GM19395 (cell line): ENCODE data around the gene MAMDC2.

Experiments used
- ATAC-seq: cut with Tn5 transposase; IDR thresholded peaks from one replicate; pipeline ENCODE4 v1.9.1; 2021; ENCODE audit warnings: mild to moderate bottlenecking, moderate library complexity; ENCODE audit not compliant: unreplicated experiment

Gene MAMDC2

DNA sequence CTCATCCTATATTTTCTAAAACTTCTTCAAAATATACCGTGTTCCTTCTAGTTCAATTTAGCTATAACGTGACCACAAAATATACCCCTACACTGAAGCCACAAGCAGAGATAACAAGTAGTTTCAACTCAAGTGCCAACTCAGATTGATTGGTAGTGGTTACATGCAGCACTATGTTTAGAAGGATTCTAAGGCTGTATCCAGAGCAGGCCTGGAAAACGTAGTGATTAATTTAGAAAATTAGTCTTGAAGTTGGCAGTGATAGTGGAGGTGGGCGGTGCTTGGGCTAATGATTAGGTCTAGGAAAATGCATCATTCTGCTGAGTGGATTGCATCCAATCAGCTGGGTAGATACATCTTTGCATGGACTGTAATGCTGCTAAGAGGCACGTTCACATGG, 61.5 kb downstream of the MAMDC2 start:
- ATAC-seq = no peak

DNA sequence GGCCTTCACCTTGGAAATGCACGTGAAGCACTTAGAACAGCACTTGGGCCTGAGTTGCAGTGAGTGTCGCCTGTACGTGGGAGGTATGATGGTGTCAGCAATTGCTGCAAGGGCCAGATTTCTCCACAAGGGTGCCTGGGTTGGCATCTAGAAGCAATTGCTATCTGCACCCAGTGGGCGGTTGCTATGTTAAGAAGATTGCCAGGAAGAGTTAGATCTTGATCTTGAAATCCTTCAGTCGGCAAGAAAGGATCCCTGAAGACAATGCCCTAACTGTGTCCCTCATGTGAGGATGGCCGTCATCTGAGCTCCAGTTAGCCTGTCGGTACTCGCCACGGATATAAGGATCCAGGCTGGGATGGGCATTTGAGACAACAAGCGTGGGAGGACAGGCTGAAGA, 62.9 kb downstream of the MAMDC2 start:
- no peak for ATAC-seq

DNA sequence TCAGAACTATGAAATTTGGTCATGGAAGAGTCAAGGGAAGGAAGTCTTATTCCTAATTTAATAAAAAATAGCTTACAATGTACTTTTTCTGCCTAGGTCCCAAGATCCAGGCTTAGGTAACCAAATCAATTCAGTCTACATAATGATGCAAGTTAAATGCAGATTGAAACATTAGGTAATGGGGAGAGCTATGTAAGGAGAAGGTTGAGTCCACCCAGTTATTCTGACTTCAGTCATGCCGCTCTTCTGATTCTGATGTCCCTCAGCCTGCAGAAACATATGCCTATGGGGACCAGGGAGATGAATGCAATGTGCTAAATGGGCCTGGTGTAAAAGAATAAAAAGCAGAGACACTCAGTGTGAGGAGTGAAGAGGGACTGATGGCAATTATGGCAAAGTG, 63.9 kb downstream of the MAMDC2 start:
- no peak for ATAC-seq

DNA sequence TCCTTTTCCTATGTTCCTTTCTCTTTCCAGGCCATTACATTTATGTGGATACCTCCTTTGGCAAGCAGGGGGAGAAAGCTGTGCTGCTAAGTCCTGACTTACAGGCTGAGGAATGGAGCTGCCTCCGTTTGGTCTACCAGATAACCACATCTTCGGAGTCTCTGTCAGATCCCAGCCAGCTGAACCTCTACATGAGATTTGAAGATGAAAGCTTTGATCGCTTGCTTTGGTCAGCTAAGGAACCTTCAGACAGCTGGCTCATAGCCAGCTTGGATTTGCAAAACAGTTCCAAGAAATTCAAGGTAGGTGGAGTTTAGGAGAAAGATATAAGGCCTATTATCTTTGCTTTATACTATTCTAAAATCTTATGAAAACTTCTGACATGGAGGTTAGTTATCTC, 64.5 kb downstream of the MAMDC2 start:
- no peak for ATAC-seq

DNA sequence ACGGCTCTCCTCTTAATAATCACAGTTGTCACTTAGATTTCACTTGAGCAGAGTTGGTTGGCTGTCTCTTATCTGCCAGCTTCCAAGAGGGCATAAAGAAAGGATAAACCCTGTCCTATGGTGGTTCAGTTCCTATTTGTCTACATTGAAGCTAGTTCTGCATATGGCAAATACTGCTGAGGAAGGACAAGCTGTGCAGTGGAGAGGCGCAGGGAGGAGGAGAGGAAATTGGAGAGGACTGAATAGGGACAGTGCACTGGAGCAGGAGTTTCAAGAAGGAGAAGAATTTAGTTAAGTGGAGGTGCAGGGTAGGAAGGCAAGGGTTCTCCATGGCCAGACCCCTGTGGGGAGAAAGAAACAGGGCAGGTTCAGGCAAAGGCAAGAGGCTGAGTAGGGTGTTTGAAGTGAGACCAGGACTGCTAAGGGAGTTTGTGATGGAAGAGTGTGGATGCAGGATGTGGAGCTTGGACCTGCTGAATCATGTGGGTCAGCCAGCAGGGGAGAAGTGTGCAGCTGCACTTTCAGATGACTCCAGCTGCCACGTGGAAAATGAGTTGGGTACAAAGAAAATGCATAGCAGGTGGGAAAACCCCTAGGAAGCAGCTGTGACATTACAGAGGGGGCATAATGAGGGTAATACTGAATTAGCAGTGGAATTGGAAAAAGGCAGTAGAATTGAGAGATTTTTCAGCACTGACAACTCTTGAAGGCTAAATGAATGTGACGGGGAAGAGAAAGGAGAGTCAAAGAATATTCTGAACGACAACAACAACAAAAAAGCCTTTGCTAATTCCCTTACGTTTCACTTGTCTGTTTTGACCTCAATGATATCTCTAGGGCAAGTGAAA, 66.8 kb downstream of the MAMDC2 start:
- peak; percentile 39 for ATAC-seq

DNA sequence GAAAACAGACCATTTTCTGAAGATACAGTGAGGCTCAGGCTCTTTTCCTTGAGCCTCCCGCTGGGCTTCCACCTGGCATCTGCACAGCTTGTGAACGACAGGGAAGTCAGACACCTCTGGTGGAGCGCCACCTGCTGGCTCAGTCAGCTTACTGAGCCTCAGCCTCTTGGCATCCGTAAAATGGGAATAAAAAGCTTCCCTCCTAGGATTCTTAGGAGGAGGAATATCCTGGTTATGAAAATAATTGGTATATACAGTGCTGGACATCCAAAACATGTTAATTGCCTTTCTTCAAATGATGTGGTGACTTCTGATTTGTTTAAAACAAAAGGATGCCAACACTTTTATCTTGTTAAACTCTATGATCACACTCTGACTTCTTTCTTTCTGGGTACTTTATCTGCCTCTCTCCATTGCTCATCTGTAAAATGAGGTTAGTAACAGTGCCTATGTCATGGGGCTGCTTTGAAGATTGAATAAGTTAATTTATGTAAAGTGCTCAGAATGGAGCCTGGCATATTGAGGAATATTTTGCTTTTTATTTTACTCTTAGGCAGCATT, 67.5 kb downstream of the MAMDC2 start:
- peak; percentile 85 for ATAC-seq

DNA sequence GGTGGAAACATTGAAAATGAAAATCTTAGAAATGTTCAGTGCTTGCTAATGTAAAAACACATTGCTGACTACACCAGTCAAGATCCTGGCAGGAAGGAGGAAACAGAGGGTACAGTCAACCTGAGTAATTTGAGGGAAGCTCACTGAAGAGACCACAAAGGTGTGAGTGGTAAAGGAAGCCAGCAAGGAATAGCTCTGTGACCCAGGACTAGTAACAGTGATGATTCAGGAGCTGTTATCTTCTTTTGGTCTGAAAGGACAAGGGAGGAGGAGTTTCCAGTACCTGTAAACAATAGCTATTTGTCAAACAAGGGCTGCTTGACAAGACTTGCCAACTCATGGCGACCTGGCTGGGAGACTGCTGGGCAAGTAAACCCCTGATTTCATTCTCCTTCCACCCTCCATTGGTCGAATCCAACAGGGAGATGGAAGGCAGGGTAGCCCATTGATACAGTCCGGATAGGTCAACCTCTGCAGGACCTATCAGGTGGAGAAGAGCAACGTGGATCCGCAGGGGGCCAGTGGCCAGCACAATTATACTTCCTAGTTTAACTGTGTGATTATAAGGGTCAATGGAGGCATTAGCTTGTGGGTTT, 68.1 kb downstream of the MAMDC2 start:
- ATAC-seq = no peak

DNA sequence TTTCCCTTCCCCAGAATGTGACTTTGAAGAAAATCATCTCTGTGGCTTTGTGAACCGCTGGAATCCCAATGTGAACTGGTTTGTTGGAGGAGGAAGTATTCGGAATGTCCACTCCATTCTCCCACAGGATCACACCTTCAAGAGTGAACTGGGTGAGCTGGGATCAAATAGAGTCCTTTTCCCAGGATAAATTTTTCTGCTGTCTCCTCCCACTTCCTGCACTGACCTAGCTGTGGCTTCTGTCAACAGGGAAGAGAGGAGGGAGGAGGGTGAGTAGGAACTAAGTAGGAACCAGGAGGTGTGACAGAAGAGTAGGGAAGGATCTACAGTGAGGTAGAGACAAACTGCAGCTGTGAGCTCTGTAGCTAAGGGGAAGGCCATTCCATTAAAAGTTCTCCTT, 69.3 kb downstream of the MAMDC2 start:
- ATAC-seq = no peak

DNA sequence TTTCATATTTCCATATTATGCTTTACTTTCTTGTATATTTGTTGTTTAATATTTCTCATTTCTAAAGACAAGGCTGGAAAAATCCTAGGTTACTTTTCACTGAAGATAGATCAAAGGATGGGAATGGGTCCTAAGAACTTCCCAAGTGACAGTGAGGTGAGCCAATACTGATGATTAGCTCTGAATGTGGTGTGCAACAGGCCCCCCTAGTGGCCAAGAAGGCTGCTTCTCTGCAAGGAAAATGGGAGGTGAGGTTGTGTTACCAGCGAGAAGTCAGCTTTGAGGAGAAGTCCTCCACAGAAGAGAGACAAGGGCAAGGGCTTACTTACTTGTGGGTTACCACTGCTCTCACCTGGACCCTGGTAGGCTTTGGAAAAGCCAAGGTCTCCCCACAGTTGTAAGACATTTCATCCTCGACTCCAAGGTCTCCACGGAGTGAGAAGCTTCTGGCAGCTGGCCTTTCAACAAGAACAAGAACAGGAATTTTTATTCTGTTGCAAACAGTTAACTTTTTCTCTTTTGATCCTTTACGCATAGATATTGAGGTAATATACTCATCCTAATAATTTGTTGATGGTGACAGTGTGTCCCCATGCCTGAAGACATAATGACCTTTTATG, 69.9 kb downstream of the MAMDC2 start:
- ATAC-seq = peak; percentile 72

DNA sequence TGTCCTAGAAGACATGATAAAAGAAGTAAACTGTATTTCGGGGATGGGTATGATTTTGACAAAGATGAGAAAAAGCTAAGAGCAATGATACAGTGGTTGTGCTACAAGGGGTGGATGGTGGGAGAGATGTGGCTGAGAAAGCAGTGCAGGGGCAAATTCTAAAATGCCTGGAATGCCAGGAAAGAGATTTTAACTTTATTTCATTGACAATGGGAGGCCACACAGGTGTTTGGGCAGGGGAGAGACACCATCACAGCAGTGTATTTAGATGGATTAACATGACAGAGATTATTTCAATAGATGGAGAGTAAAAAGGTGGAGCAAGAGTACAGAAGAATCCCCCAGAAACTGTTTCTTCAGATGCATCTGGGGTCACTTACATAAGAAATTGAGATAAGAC, 71.2 kb downstream of the MAMDC2 start:
- ATAC-seq = no peak

DNA sequence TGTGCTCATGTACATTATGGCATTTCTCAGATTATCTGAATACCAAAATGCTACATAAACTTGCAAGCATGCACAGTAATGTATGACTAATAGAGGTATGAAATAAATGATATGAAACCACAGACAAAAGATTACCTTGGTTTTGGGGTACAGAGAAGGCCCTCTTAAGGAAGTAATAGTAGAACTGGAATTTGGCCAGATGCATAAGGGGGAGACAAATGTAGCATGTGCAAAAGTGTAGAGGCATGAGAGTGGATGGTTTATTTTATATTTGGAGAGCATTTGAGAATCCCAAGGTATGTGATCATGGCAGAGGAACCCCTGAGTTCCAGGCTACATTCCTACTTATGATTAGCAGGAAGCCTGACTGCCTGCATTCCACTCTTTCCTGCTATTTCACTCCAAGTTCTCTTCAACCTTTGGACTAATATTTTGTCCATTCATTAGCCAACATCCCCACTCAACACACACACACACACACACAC, 74.2 kb downstream of the MAMDC2 start:
- ATAC-seq = no peak

DNA sequence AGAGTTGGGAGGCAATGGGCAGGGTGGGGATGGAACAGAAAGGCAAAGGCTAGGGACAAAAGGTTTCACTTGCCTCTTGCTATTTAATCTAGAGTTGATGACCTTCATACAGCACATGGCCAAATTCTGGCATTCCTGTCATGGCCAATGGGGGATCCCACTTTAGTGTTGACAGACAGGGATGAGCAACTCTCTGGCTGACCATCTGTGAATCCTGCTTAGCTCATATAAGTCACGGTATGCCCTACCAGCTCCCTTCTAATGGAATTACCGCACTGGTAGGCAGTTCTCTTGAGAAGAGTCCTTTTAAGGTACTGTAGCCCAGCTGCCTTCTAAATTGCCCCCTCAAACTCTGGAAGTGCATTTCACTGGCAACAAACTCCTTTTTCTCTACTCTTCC, 76.1 kb downstream of the MAMDC2 start:
- ATAC-seq = no peak

DNA sequence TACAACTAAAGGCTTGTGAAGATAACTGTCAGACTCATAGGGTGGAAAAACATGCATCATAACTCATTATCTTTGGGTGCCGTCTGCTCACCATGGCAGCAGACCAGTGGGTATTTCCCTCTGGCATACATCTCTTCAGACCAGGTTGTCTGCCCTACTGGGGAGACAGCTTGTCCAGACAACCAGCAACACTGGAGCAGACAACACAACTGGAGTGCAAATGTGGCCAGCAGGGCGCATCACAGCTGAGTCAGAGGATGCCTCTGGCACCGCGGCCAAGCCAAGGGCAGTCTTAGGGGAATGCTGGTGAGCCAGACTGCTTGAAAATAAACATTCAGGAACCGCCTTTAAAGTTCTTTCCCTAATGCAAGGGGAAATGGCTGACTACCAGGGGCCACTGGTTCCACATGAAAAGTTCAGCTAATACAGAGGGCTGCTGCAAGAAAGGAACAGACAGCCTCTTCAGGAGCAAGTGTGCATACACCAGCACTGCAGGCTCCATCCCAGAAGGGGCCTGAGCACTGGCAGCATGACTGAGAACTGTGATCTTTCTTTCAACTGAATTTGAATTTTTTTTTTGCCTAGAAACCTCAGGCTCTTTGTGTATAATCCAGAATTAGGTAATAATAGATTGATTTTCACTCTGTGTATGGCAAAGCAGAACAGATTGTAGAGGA, 77.3 kb downstream of the MAMDC2 start:
- no peak for ATAC-seq

DNA sequence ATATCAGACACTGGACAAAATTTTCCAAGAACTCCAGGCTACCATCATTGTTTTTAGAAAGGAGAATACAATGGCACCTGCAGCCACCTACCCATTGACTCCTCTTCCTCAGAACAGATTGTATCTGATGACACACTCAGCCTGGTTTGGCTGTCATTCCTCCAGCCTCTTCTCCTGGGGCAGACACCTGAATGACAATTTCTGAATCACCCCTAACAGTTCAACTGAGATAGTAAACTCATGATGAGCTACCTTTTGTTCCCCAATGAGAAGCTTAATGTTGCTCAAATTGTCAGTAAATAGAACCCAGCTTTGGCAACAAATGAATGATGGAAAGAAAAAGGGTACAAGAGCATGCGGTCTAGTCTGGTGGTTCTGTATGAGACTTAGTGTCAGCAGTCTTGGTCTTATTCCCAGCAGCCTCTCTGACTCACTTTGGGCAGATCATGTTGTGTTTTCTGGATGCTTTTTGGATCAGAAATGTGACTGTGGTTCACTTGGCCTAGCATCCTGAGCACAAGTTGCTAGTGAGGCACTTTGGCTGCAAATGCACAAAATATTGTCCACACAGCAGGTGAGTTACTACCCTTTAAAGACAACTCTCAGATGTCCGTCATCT, 78.3 kb downstream of the MAMDC2 start:
- no peak for ATAC-seq

DNA sequence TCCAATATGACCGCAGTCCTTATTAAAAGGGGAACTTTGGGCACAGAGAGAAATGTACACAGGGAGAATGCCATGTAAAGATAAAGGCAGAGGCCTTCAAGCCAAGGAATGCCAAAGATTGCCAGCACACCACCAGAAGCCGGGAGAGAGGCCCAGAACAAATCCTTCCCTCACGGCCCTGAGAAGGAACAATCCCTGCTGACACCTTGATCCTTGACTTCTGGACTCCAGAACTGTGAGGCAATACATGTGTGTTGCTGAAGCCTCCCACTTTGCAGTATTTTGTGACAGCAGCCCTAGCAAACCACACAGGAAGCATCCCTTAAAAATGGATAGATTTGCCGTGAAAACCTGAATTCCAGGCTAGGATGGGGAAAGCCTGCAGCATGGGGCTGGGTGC, 80.0 kb downstream of the MAMDC2 start:
- no peak for ATAC-seq

DNA sequence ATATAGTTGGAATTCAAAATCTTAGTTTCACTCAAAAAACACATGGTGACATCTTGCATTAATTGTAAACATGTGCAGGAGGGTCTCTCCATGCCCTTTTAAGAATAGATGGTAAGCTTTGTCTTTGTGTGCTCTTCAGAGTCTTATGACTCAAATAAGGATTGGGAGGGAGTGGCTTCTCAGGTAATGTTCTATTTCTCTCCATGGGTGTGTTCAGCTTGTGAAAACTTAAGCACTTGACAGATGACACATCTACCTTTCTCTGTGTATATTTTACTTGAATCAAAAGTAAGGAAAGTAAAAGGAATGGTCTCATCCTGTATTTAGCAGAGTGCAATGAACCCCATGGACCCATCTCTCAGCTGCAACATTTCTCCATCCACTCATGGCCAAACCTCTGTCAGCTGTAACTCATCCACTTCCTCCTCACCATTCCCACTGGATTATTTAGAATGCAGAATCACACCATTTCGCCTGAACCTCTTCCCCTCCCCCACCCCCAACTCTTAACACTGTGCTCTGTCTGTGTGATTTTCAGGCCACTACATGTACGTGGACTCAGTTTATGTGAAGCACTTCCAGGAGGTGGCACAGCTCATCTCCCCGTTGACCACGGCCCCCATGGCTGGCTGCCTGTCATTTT, 82.1 kb downstream of the MAMDC2 start:
- no peak for ATAC-seq

DNA sequence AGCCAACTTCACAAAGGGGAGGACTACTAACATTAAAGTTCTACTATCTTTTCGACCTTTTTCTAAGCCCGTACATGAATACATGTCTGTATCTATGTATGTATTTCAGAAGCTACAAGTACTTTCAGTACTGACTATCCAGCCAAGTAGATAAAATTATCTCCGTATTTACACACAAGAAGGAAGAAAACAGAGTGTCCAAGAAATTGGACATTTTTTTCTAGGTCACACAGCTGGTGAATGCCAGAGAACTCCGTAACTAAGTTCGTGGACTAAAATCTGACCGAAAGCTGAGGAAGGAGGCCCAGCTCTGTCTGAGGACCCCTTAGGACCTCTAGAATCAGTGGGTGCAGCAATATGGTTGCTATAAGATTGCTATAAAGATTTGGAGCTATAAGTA, 83.4 kb downstream of the MAMDC2 start:
- no peak for ATAC-seq

DNA sequence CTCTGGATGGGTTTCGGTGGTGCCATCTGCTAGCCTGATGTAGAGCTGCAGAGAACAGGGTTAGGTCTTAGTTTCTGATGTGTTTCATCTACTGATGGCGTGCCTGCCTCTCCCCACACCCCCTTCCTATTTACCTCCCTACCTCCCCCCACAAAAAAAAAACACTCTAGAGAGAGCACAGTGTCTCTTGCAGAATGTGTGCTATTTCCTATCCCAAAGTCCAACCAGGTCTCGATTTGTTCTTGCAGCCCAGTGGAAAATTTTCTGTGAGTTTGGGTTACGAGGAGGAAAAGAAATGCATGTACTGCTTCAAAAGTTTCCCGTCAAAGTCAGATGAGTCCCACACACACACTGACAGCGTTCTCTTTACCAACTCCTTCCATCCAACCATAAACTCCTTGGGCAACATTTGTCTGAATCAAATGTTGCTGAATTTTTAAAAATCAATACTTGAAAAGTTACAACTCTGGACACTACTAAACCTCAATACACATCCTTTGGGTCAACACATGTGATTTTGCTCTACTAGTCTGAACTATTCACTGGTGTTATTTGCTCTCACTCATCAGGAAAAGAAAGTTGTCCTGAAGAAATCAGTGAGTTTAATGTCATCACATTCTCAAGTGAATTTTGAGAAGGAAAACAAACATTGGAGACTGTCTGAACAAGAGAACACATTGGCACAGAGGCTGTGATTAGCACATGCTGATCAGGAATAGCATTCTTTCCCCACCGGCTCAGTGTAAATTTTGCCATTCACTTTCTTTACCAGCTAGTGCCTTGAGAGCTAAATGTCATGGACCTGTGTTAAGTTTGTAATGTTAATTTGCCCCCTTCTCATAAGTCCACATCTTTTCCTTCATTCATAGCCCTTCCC, 84.1 kb downstream of the MAMDC2 start:
- ATAC-seq = no peak

DNA sequence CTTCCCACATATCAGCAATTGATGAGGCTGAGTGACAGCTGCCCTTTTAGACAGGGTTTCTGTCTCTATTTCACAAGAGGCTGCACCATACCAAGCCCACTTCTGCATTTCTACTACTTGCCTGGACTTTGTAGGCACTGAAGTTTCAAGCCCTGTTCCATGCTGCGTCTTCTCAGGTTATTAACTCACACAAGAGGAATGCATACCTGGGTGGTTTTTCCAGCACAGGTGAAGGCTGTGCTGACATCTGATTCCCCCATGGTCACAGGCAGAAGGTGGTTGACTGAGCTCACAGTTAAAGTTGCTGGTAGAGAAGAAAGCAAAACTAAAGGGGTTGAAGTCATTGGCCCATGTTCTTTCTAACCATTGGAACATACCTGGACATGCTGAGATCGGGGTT, 86.6 kb downstream of the MAMDC2 start:
- no peak for ATAC-seq
